C4-2B (cell line): Measurements from ENCODE around the gene STK17B.

ENCODE experiments used
- ZFX ChIP-seq: fragments of 450-650 bp; IDR thresholded peaks from 2 replicates; pipeline ENCODE4 v1.6.1; 2017
- TF ChIP-seq, protein P1 (sequence below): fragments of 450-650 bp; conservative IDR thresholded peaks from 2 replicates; pipeline ENCODE4 v1.5.1; 2017; ENCODE audit warnings: mild to moderate bottlenecking

DNA sequence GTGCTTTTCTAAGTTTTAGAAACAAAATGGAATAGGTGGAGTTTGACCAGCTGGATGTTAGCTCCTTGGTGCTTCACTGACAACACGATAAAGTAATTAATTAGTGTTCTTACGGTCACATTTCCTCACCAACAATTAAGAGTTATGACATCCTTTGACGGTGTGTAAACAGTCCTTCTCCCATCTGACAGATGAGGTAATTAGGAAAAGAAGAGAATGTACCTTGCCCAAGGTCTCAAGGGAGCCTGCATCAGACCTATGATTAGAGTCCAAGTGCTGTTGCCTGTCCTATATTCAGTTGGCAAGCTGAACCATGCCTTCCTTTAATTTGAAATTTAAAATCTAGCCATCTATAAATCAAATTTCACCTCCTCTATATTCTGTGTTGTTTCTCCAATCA, 48.3 kb upstream of the STK17B start:
- TF ChIP-seq, protein P1, sequence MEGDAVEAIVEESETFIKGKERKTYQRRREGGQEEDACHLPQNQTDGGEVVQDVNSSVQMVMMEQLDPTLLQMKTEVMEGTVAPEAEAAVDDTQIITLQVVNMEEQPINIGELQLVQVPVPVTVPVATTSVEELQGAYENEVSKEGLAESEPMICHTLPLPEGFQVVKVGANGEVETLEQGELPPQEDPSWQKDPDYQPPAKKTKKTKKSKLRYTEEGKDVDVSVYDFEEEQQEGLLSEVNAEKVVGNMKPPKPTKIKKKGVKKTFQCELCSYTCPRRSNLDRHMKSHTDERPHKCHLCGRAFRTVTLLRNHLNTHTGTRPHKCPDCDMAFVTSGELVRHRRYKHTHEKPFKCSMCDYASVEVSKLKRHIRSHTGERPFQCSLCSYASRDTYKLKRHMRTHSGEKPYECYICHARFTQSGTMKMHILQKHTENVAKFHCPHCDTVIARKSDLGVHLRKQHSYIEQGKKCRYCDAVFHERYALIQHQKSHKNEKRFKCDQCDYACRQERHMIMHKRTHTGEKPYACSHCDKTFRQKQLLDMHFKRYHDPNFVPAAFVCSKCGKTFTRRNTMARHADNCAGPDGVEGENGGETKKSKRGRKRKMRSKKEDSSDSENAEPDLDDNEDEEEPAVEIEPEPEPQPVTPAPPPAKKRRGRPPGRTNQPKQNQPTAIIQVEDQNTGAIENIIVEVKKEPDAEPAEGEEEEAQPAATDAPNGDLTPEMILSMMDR, result no peak
- no peak for TF ChIP-seq ZFX
